Suprapubic skin (tissue), 3 donors: ENCODE results near the gene ADI1.
"Not testable (repeated sequence)": the region's sequence is repeated elsewhere in the genome, so short reads cannot be mapped to it uniquely, and the experiment has no call there.

ENCODE experiments used
- CTCF ChIP-seq, 2 donors: fragments of 200-600 bp in 1 of 2; fragments of 450-650 bp in 1 of 2; sonication (generic) in 1 of 2; IDR thresholded peaks; one replicate each; pipeline ENCODE4 v1.5.1; 2016 to 2019; ENCODE audit warnings: antibody characterized with exemption in 2 of 2, mild to moderate bottlenecking in 1 of 2, moderate library complexity in 1 of 2
- POLR2A ChIP-seq, 2 donors: fragments of 450-650 bp; IDR thresholded peaks; one replicate each; pipeline ENCODE4 v1.6.1; 2017; ENCODE audit warnings: antibody characterized with exemption in 2 of 2, mild to moderate bottlenecking in 2 of 2, moderate library complexity in 2 of 2

GRCh38 chr2:3448441-3448911 lies 70.9 kb downstream of the ADI1 start:
- not testable (repeated sequence) for TF ChIP-seq CTCF, POLR2A (IDR thresholded peaks at IDR 0.05)
